GM12892 (cell line): ENCODE measurements around the gene MTERF1.
"Not testable (repeated sequence)": the region's sequence is repeated elsewhere in the genome, so short reads cannot be mapped to it uniquely, and the experiment has no call there.

Source experiments
- POLR2A ChIP-seq: IDR thresholded peaks from 2 replicates; pipeline ENCODE4 v1.6.1; 2011; ENCODE audit warnings: low read depth, low read length, control low read depth
- POLR2AphosphoS5 ChIP-seq: IDR thresholded peaks from 2 replicates; pipeline ENCODE4 v1.6.1; 2011; ENCODE audit warnings: low read depth, low read length, control low read depth

DNA sequence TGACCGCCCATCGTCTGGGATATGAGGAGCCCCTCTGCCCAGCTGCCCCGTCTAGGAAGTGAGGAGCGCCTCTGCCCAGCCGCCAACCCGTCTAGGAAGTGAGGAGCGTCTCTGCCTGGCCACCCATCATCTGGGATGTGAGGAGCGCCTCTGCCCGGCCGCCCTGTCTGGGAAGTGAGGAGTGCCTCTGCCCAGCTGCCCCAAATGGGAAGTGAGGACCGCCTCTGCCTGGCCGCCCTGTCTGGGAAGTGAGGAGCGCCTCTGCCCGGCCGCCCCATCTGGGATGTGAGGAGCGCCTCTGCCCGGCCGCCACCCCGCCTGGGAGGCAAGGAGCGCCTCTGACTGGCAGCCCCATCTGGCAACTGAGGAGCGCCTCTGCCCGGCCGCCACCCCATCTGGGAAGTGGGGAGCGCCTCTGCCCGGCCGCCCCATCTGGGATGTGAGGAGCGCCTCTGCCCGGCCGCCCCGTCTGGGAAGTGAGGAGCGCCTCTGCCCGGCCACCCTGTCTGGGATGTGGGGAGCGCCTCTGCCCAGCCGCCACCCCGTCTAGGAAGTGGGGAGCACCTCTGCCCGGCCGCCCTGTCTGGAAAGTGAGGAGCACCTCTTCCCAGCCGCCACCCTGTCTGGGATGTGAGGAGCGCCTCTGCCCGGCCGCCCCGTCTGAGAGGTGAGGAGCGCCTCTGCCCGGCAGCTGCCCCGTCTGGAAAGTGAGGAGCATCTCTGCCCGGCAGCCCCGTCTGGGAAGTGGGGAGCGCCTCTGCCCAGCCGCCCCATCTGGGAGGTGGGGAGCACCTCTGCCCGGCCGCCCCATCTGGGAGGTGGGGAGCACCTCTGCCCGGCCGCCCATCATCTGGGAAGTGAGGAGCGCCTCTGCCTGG lies 7.1 kb upstream of the MTERF1 start:
- TF ChIP-seq POLR2A, POLR2AphosphoS5: not testable (repeated sequence)
